Measurements from ENCODE around the gene HLCS.

Gene HLCS

DNA sequence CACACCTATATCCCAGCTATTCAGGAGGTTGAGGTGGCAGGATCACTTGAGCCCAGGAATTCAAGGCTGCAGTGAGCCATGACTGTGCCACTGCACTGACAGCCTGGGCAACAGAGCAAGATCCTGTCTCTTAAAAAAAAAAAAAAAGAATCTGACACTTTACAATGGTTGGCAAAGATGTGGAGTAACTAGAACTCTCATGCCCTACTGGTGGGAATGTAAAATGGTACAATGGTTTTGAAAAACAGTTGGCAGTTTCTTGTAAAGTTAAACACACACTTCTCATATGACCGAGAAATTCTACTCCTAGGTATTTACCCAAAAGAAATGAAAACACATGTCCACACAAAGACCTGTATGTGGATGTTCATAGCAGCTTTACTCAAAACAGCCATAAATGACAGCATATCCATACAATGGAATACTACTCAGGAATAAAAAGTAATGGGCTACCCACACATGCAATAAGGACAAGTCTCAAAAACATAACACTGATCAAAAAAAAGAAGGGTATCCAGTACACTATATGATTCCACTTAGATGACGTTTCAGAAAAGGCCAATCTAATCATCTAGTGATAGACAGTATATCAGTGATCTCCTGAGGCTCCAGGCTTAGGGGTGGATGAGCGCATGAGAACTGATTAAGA, 58.1 kb downstream of the HLCS start:
- no peaks in the 10 kb centered on the region for H3K9me3 ChIP-seq (ENCODE audit: low read length)
- no peak overlapping the region for H3K27ac ChIP-seq (ENCODE audit: low read depth, low read length)
- no peak overlapping the region for H3K4me3 ChIP-seq (ENCODE audit: low read depth in 1 of 2, low read length in 2 of 2)
- no peak overlapping the region for H3K9ac ChIP-seq (ENCODE audit: low read length)
- H3K27me3 ChIP-seq (ENCODE audit: control insufficient read depth in 1 of 2, insufficient read depth in 2 of 2, low read length in 2 of 2): no peaks in the 10 kb centered on the region
- H3K4me1 ChIP-seq (ENCODE audit: insufficient read depth, low read length): no peaks in the 10 kb centered on the region
- H3K36me3 ChIP-seq (ENCODE audit: insufficient read depth, low read length): no peaks in the 10 kb centered on the region

- H3K36me3 ChIP-seq (ENCODE audit: insufficient read depth, low read length): no peaks in the 10 kb centered on the region
- no peak overlapping the region for H3K27ac ChIP-seq (ENCODE audit: low read depth, low read length)
- H3K27me3 ChIP-seq (ENCODE audit: control insufficient read depth in 1 of 2, insufficient read depth in 2 of 2, low read length in 2 of 2): no peaks in the 10 kb centered on the region
- no peaks in the 10 kb centered on the region for H3K9me3 ChIP-seq (ENCODE audit: low read length)
- no peaks in the 10 kb centered on the region for H3K4me1 ChIP-seq (ENCODE audit: insufficient read depth, low read length)
- no peak overlapping the region for H3K4me3 ChIP-seq (ENCODE audit: low read depth in 1 of 2, low read length in 2 of 2)
- no peak overlapping the region for H3K9ac ChIP-seq (ENCODE audit: low read length)
These were observed 62.3 kb downstream of the HLCS start for GRCh38 chr21:36904093-36904666.

DNA sequence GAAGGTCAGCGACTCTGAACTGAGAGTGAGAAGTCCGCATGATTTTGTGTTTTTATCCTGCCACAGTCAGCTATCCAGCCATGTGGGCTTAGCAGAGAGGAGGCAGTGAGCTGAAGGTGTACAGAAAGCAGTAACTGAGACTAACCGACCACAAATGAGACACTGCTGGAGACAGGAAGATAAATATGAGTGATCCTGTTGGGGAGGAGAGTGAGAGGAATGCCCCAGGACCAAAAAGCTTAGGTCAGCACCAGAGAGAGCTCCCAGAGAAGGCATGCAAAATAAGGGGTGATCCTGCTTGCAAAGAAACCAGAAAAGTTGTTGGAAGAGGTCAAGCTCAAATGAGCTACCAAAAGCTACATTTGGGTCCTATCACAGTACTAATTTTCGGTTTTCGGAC, 63.7 kb downstream of the HLCS start:
- H3K4me1 ChIP-seq (ENCODE audit: insufficient read depth, low read length): no peaks in the 10 kb centered on the region
- no peaks in the 10 kb centered on the region for H3K27me3 ChIP-seq (ENCODE audit: control insufficient read depth in 1 of 2, insufficient read depth in 2 of 2, low read length in 2 of 2)
- H3K9me3 ChIP-seq (ENCODE audit: low read length): no peaks in the 10 kb centered on the region
- no peak overlapping the region for H3K9ac ChIP-seq (ENCODE audit: low read length)
- no peaks in the 10 kb centered on the region for H3K36me3 ChIP-seq (ENCODE audit: insufficient read depth, low read length)
- H3K27ac ChIP-seq (ENCODE audit: low read depth, low read length): no peak overlapping the region
- H3K4me3 ChIP-seq (ENCODE audit: low read depth in 1 of 2, low read length in 2 of 2): no peak overlapping the region

DNA sequence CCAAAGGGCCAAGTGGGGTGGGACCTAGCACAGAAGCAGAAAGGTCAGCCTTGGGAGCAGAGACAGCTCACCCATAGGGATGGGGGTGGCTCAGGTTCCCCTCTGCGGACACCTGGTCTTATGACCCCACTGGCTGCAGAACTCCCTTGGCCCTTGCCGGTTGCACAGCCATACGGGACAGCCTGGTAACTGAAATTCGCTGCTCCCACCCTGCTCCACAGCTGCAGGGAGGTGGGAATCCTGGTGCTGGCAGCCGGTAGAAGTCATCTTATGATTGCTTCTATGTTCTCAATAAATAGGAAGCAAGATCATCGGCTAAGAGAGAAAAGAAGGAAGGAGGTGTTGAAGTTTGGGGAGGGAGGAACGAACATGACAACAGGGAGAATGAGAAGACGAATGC, 64.1 kb downstream of the HLCS start:
- Histone ChIP-seq H3K4me1 (ENCODE audit: insufficient read depth, low read length) (no peaks in the 10 kb centered on the region), H3K4me3 (ENCODE audit: low read depth in 1 of 2, low read length in 2 of 2) (no peak overlapping the region), H3K27me3 (ENCODE audit: control insufficient read depth in 1 of 2, insufficient read depth in 2 of 2, low read length in 2 of 2) (no peaks in the 10 kb centered on the region), H3K27ac (ENCODE audit: low read depth, low read length) (no peak overlapping the region), H3K9me3 (ENCODE audit: low read length) (no peaks in the 10 kb centered on the region), H3K36me3 (ENCODE audit: insufficient read depth, low read length) (no peaks in the 10 kb centered on the region), H3K9ac (ENCODE audit: low read length) (no peak overlapping the region)

- Histone ChIP-seq H3K4me1 (ENCODE audit: insufficient read depth, low read length) (no peaks in the 10 kb centered on the region), H3K9ac (ENCODE audit: low read length) (no peak overlapping the region), H3K27me3 (ENCODE audit: control insufficient read depth in 1 of 2, insufficient read depth in 2 of 2, low read length in 2 of 2) (no peaks in the 10 kb centered on the region), H3K36me3 (ENCODE audit: insufficient read depth, low read length) (no peaks in the 10 kb centered on the region), H3K27ac (ENCODE audit: low read depth, low read length) (no peak overlapping the region), H3K4me3 (ENCODE audit: low read depth in 1 of 2, low read length in 2 of 2) (no peak overlapping the region), H3K9me3 (ENCODE audit: low read length) (no peaks in the 10 kb centered on the region)
These were observed 64.9 kb downstream of the HLCS start for GRCh38 chr21:36901575-36901974.

DNA sequence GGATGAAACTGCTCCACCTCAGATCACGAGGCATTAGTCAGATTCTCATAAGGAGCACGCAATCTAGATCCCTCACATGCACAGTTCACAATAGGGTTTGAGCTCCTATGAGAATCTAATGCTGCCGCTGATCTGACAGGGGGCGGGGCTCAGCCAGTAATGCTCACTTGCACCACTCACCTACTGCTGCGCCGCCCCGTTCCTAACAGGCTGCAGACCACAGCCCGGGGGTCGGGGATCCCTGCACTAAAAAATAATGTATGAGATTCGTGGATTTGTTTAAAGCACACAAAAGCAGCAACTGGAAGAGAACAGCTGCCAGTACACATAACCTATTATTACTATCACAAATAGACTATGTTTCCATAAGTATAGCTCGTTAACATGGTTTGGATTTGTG, 72.9 kb downstream of the HLCS start:
- Histone ChIP-seq H3K4me3 (ENCODE audit: low read depth in 1 of 2, low read length in 2 of 2) (no peak overlapping the region), H3K27me3 (ENCODE audit: control insufficient read depth in 1 of 2, insufficient read depth in 2 of 2, low read length in 2 of 2) (no peaks in the 10 kb centered on the region), H3K36me3 (ENCODE audit: insufficient read depth, low read length) (no peaks in the 10 kb centered on the region), H3K4me1 (ENCODE audit: insufficient read depth, low read length) (no peaks in the 10 kb centered on the region), H3K9me3 (ENCODE audit: low read length) (no peaks in the 10 kb centered on the region), H3K9ac (ENCODE audit: low read length) (no peak overlapping the region), H3K27ac (ENCODE audit: low read depth, low read length) (no peak overlapping the region)

GRCh38 chr21:36892201-36892600, 74.3 kb downstream of the HLCS start:
- Histone ChIP-seq H3K27me3 (ENCODE audit: control insufficient read depth in 1 of 2, insufficient read depth in 2 of 2, low read length in 2 of 2) (no peaks in the 10 kb centered on the region), H3K27ac (ENCODE audit: low read depth, low read length) (no peak overlapping the region), H3K36me3 (ENCODE audit: insufficient read depth, low read length) (no peaks in the 10 kb centered on the region)

GRCh38 chr21:36891692-36892091, 74.8 kb downstream of the HLCS start:
- H3K4me3 ChIP-seq (ENCODE audit: low read depth in 1 of 2, low read length in 2 of 2): no peak overlapping the region
- no peak overlapping the region for H3K9ac ChIP-seq (ENCODE audit: low read length)
- no peaks in the 10 kb centered on the region for H3K36me3 ChIP-seq (ENCODE audit: insufficient read depth, low read length)
- no peaks in the 10 kb centered on the region for H3K9me3 ChIP-seq (ENCODE audit: low read length)
- H3K4me1 ChIP-seq (ENCODE audit: insufficient read depth, low read length): no peaks in the 10 kb centered on the region
- H3K27me3 ChIP-seq (ENCODE audit: control insufficient read depth in 1 of 2, insufficient read depth in 2 of 2, low read length in 2 of 2): no peaks in the 10 kb centered on the region
- H3K27ac ChIP-seq (ENCODE audit: low read depth, low read length): no peak overlapping the region

More at GRCh38 chr21:36892201-36892600, 74.3 kb downstream of the HLCS start:
- H3K4me3 ChIP-seq (ENCODE audit: low read depth in 1 of 2, low read length in 2 of 2): no peak overlapping the region
- H3K9me3 ChIP-seq (ENCODE audit: low read length): no peaks in the 10 kb centered on the region
- H3K4me1 ChIP-seq (ENCODE audit: insufficient read depth, low read length): no peaks in the 10 kb centered on the region
- H3K9ac ChIP-seq (ENCODE audit: low read length): no peak overlapping the region

- Histone ChIP-seq H3K36me3 (ENCODE audit: insufficient read depth, low read length) (no peaks in the 10 kb centered on the region), H3K27ac (ENCODE audit: low read depth, low read length) (no peak overlapping the region), H3K27me3 (ENCODE audit: control insufficient read depth in 1 of 2, insufficient read depth in 2 of 2, low read length in 2 of 2) (no peaks in the 10 kb centered on the region), H3K4me1 (ENCODE audit: insufficient read depth, low read length) (no peaks in the 10 kb centered on the region), H3K4me3 (ENCODE audit: low read depth in 1 of 2, low read length in 2 of 2) (no peak overlapping the region), H3K9me3 (ENCODE audit: low read length) (no peaks in the 10 kb centered on the region), H3K9ac (ENCODE audit: low read length) (no peak overlapping the region)
These were observed 75.3 kb downstream of the HLCS start for GRCh38 chr21:36891121-36891520.

DNA sequence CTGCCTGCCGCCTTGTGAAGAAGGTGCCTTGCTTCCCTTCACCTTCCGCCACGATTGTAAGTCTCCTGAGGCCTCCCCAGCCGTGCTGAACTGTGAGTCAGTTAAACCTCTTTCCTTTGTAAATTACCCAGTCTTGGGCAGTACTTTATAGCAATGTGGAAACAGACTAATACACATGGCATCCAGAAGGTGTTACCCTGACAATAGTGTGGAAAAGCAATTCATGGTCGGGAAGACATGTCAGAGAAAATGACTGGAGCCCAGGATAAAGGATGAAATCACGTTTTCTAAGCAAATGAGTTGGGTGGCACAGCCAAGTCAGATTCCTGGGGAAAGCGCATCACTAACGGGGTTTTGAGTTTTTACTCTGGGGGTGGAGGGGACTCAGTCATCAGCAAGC, 76.4 kb downstream of the HLCS start:
- no peak overlapping the region for H3K27ac ChIP-seq (ENCODE audit: low read depth, low read length)
- H3K27me3 ChIP-seq (ENCODE audit: control insufficient read depth in 1 of 2, insufficient read depth in 2 of 2, low read length in 2 of 2): no peaks in the 10 kb centered on the region
- no peak overlapping the region for H3K9ac ChIP-seq (ENCODE audit: low read length)
- no peaks in the 10 kb centered on the region for H3K4me1 ChIP-seq (ENCODE audit: insufficient read depth, low read length)
- no peaks in the 10 kb centered on the region for H3K36me3 ChIP-seq (ENCODE audit: insufficient read depth, low read length)
- no peak overlapping the region for H3K4me3 ChIP-seq (ENCODE audit: low read depth in 1 of 2, low read length in 2 of 2)
- no peaks in the 10 kb centered on the region for H3K9me3 ChIP-seq (ENCODE audit: low read length)

GRCh38 chr21:36889401-36889800, 77.1 kb downstream of the HLCS start:
- no peaks in the 10 kb centered on the region for H3K4me1 ChIP-seq (ENCODE audit: insufficient read depth, low read length)
- H3K27ac ChIP-seq (ENCODE audit: low read depth, low read length): no peak overlapping the region
- H3K9me3 ChIP-seq (ENCODE audit: low read length): no peaks in the 10 kb centered on the region
- H3K27me3 ChIP-seq (ENCODE audit: control insufficient read depth in 1 of 2, insufficient read depth in 2 of 2, low read length in 2 of 2): no peaks in the 10 kb centered on the region
- no peak overlapping the region for H3K9ac ChIP-seq (ENCODE audit: low read length)
- no peak overlapping the region for H3K4me3 ChIP-seq (ENCODE audit: low read depth in 1 of 2, low read length in 2 of 2)
- no peaks in the 10 kb centered on the region for H3K36me3 ChIP-seq (ENCODE audit: insufficient read depth, low read length)

DNA sequence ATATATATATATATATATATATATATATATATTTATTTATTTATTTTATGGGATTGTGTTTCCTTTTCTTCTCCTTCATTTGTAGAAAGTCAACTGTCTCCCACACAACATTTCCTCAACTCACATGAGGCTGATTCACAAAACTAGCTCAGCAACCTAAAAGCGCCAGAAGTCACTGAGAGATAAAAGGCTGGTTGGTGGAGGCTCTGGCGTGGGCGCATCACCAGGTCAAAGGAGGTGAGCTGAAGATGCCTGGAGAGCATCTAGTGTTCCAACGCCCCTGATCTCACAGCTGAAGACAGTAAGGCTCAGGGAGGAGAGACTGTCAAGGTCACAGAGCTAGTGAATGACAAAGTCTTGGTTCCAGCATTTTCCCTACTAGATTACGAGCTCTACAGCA, 78.0 kb downstream of the HLCS start:
- Histone ChIP-seq H3K27me3 (ENCODE audit: control insufficient read depth in 1 of 2, insufficient read depth in 2 of 2, low read length in 2 of 2) (no peaks in the 10 kb centered on the region), H3K27ac (ENCODE audit: low read depth, low read length) (no peak overlapping the region), H3K4me1 (ENCODE audit: insufficient read depth, low read length) (no peaks in the 10 kb centered on the region), H3K9ac (ENCODE audit: low read length) (no peak overlapping the region), H3K9me3 (ENCODE audit: low read length) (no peaks in the 10 kb centered on the region), H3K36me3 (ENCODE audit: insufficient read depth, low read length) (no peaks in the 10 kb centered on the region), H3K4me3 (ENCODE audit: low read depth in 1 of 2, low read length in 2 of 2) (no peak overlapping the region)
